ENCODE data around the gene BCAS3. TPM values are rescaled to one million over a fixed set of nuclear protein-coding genes. Genes with fewer than 3 reads are reported as not detected.

BCAS3 gene
- total RNA-seq, 4 donors from 2014 or later, result 18.7 to 37.8 (median 24.9) TPM

- ATAC-seq (ENCODE audit: low FRiP score) (no peak), DNase-seq (ENCODE audit: low spot score) (no peak)
- TF ChIP-seq CTCF (IDR thresholded peaks at IDR 0.05), result no peak
Measured at GRCh38 chr17:60743799-60744198, 66.1 kb downstream of the BCAS3 start.

GRCh38 chr17:60744355-60744966, 66.8 kb downstream of the BCAS3 start:
- DNase-seq (ENCODE audit: low spot score), result no peak
- TF ChIP-seq CTCF (IDR thresholded peaks at IDR 0.05), result no peak
- no peak for ATAC-seq (ENCODE audit: low FRiP score)

- ATAC-seq (ENCODE audit: low FRiP score) (no peak), DNase-seq (ENCODE audit: low spot score) (no peak)
- no peak for TF ChIP-seq CTCF (IDR thresholded peaks at IDR 0.05)
Measured at GRCh38 chr17:60745544-60745943, 67.9 kb downstream of the BCAS3 start.

GRCh38 chr17:60747069-60747808, 69.6 kb downstream of the BCAS3 start:
- DNase-seq (ENCODE audit: low spot score) (no peak), ATAC-seq (ENCODE audit: low FRiP score) (no peak)
- no peak for TF ChIP-seq CTCF (IDR thresholded peaks at IDR 0.05)

GRCh38 chr17:60748204-60748603, 70.6 kb downstream of the BCAS3 start:
- DNase-seq (ENCODE audit: low spot score) (no peak), ATAC-seq (ENCODE audit: low FRiP score) (no peak)
- no peak for TF ChIP-seq CTCF (IDR thresholded peaks at IDR 0.05)

GRCh38 chr17:60749050-60749449, 71.4 kb downstream of the BCAS3 start:
- ATAC-seq (ENCODE audit: low FRiP score), result no peak
- DNase-seq (ENCODE audit: low spot score), result no peak
- no peak for TF ChIP-seq CTCF (IDR thresholded peaks at IDR 0.05)

- DNase-seq (ENCODE audit: low spot score) (no peak), ATAC-seq (ENCODE audit: low FRiP score) (no peak)
- TF ChIP-seq CTCF (IDR thresholded peaks at IDR 0.05), result no peak
Measured at GRCh38 chr17:60749708-60750107, 72.1 kb downstream of the BCAS3 start.
